Measurements from ENCODE around the gene ATP9A. TPM values are rescaled to one million over a fixed set of nuclear protein-coding genes. Genes with fewer than 3 reads are reported as not detected.

ATP9A gene
- total and polyA plus RNA-seq, 2 of the 8 experiments (the other 6 are each of a cell fraction or from before 2014, with no cell fraction given) = 5.0 to 6.4 TPM

- no peak overlapping the region; a peak in 1 of 4 replicates for H3K4me2 ChIP-seq (ENCODE audit: insufficient read depth in 1 of 2, low read depth in 2 of 2, low read length in 2 of 2)
- POLR2A ChIA-PET (ENCODE audit: partially characterized antibody) = interaction anchor here (0.8 to 2.4 kb wide), 5 partner anchors 8 to 167 kb away, joined by 3 to 11 read pairs (median 3); partner anchors contain the start of gene SALL4
- H3K79me1 ChIP-seq (ENCODE audit: low read depth, low read length) = no peaks in the 10 kb centered on the region
- no peak overlapping the region for H4K5ac ChIP-seq (ENCODE audit: insufficient read length, low read depth, low read length)
- no peak overlapping the region for H2AFZ ChIP-seq (ENCODE audit: low read length)
- CTCF ChIA-PET (ENCODE audit: partially characterized antibody) = interaction anchor here (0.9 to 2.8 kb wide), 3 partner anchors 93 to 251 kb away, joined by 3 to 7 read pairs (median 3); no protein-coding TSS in a partner anchor
- no peak overlapping the region for H2AK5ac ChIP-seq (ENCODE audit: low read depth, low read length)
- no peak overlapping the region for H3K4ac ChIP-seq (replicated peaks; ENCODE audit: insufficient read length, low read depth, low read length)
- H2BK15ac ChIP-seq (ENCODE audit: low read length) = no peak overlapping the region
- no peak for FAIRE-seq
- no peaks in the 10 kb centered on the region for H4K20me1 ChIP-seq (replicated peaks in 1 of 2; ENCODE audit: control insufficient read depth in 1 of 2, insufficient read depth in 2 of 2, low read length in 2 of 2)
- no peak for DNase-seq (ENCODE audit: low read depth in 1 of 2, low spot score in 2 of 2)
- no peaks in the 10 kb centered on the region for H3K9me3 ChIP-seq (ENCODE audit: insufficient read depth in 2 of 2, low read depth in 1 of 2, low read length in 1 of 2)
- no peaks in the 10 kb centered on the region for H3K23me2 ChIP-seq (ENCODE audit: low read depth, low read length)
- no peak overlapping the region for H3K27ac ChIP-seq (ENCODE audit: low read depth, low read length)
- no peak overlapping the region for H2BK5ac ChIP-seq (ENCODE audit: low read depth, low read length)
- H3K9ac ChIP-seq (replicated peaks in 1 of 4; ENCODE audit: extremely low read depth in 1 of 4, low read depth in 3 of 4, low read length in 3 of 4) = no peak overlapping the region
- no peak overlapping the region for H4K91ac ChIP-seq (replicated peaks; ENCODE audit: insufficient read length, low read length)
- WGBS, 2 experiments (ENCODE audit: extremely low coverage in 1 of 2, insufficient coverage in 1 of 2, insufficient read length in 1 of 2, insufficient replicate concordance in 2 of 2, low coverage in 1 of 2, low lambda C conversion rate in 2 of 2, missing lambda C conversion rate in 1 of 2) = 87% methylated on average over 13 of the region's 13 CpGs; no CpG with 5 or more reads in 1 of the 2 experiments
- no peak overlapping the region for H3K14ac ChIP-seq (ENCODE audit: insufficient read length)
- no peak overlapping the region for H3K18ac ChIP-seq (ENCODE audit: extremely low read depth, low read length)
- no peak overlapping the region for H3K4me3 ChIP-seq (ENCODE audit: extremely low read depth in 1 of 4, insufficient read depth in 2 of 4, low read depth in 3 of 4, low read length in 4 of 4)
- no peaks in the 10 kb centered on the region for H3K27me3 ChIP-seq (replicated peaks in 1 of 4; ENCODE audit: control insufficient read depth in 3 of 4, extremely low read depth in 1 of 4, insufficient read depth in 3 of 4, low read length in 3 of 4)
- H2BK120ac ChIP-seq (replicated peaks; ENCODE audit: low read depth, low read length) = peak overlapping the region; percentile 24
- H3K79me2 ChIP-seq (ENCODE audit: control insufficient read depth in 1 of 2, insufficient read depth in 2 of 2, low read length in 2 of 2) = no peaks in the 10 kb centered on the region
- no peaks in the 10 kb centered on the region for H3K36me3 ChIP-seq (ENCODE audit: control insufficient read depth in 2 of 4, insufficient read depth in 4 of 4, low read length in 3 of 4)
- H4K8ac ChIP-seq (ENCODE audit: extremely low read depth, insufficient read depth, low read length) = no peak overlapping the region
- no peak overlapping the region for H3K23ac ChIP-seq (ENCODE audit: insufficient read length)
- peak overlapping the region; percentile 90 for H2BK20ac ChIP-seq (ENCODE audit: low read length)
- H3K56ac ChIP-seq (replicated peaks; ENCODE audit: insufficient read length, low read depth, low read length) = no peak overlapping the region
- H3K4me1 ChIP-seq (replicated peaks in 1 of 4; ENCODE audit: control insufficient read depth in 3 of 4, insufficient read depth in 4 of 4, low read length in 3 of 4) = peaks cover 4 to 6% (median 5%) of the 10 kb centered on the region in 4 experiments; a peak in 6 of 7 replicates
- no peak overlapping the region; the same call in 1 of the 2 replicates for H2BK12ac ChIP-seq (ENCODE audit: low read depth, low read length)
- TF ChIP-seq CTCF (IDR thresholded peaks at IDR 0.05; ENCODE audit: control extremely low read depth in 1 of 3, insufficient read depth in 1 of 3, low read depth in 1 of 3, low read length in 3 of 3) (peak in 2 of 3 experiments; percentile 14 to 39; a peak in 2 of 4 replicates), KDM1A (IDR thresholded peaks at IDR 0.05; ENCODE audit: borderline replicate concordance, low read length) (no peak), CEBPB (IDR thresholded peaks at IDR 0.05; ENCODE audit: low read depth, low read length) (peak; percentile 72; the same call in 1 of the 2 replicates)
Measured at GRCh38 chr20:51810155-51811041, 42.2 kb upstream of the ATP9A start.

All from H1 (cell line).